ENCODE data around the gene TOMM22.

TOMM22 gene

GRCh38 chr22:38706101-38706900, 24.5 kb downstream of the TOMM22 start:
- no peak for TF ChIP-seq CTCF (IDR thresholded peaks at IDR 0.05; ENCODE audit: extremely low read depth, insufficient read depth, missing control alignments)
- in situ Hi-C loops (cut with MboI; ENCODE audit: low pct_unique_long_range_greater_than_20kb, low sequenced_read_pairs, unreplicated experiment) = no loop called here
- no peak for DNase-seq (ENCODE audit: low spot score)

GRCh38 chr22:38706901-38707195, 25.1 kb downstream of the TOMM22 start:
- no peak for DNase-seq (ENCODE audit: low spot score)
- TF ChIP-seq CTCF (IDR thresholded peaks at IDR 0.05; ENCODE audit: extremely low read depth, insufficient read depth, missing control alignments) = no peak
- in situ Hi-C loops (cut with MboI; ENCODE audit: low pct_unique_long_range_greater_than_20kb, low sequenced_read_pairs, unreplicated experiment) = no loop called here

- in situ Hi-C loops (cut with MboI; ENCODE audit: low pct_unique_long_range_greater_than_20kb, low sequenced_read_pairs, unreplicated experiment) = no loop called here
- TF ChIP-seq CTCF (IDR thresholded peaks at IDR 0.05; ENCODE audit: extremely low read depth, insufficient read depth, missing control alignments) = no peak
- no peak for DNase-seq (ENCODE audit: low spot score)
Observed at GRCh38 chr22:38707346-38707745, 25.6 kb downstream of the TOMM22 start.

GRCh38 chr22:38707984-38708383, 26.2 kb downstream of the TOMM22 start:
- in situ Hi-C loops (cut with MboI; ENCODE audit: low pct_unique_long_range_greater_than_20kb, low sequenced_read_pairs, unreplicated experiment) = no loop called here
- DNase-seq (ENCODE audit: low spot score) = no peak
- no peak for TF ChIP-seq CTCF (IDR thresholded peaks at IDR 0.05; ENCODE audit: extremely low read depth, insufficient read depth, missing control alignments)

- in situ Hi-C loops (cut with MboI; ENCODE audit: low pct_unique_long_range_greater_than_20kb, low sequenced_read_pairs, unreplicated experiment) = no loop called here
- no peak for DNase-seq (ENCODE audit: low spot score)
- no peak for TF ChIP-seq CTCF (IDR thresholded peaks at IDR 0.05; ENCODE audit: extremely low read depth, insufficient read depth, missing control alignments)
Observed at GRCh38 chr22:38709306-38709705, 27.5 kb downstream of the TOMM22 start.

GRCh38 chr22:38710351-38710750, 28.6 kb downstream of the TOMM22 start:
- no peak for DNase-seq (ENCODE audit: low spot score)
- TF ChIP-seq CTCF (IDR thresholded peaks at IDR 0.05; ENCODE audit: extremely low read depth, insufficient read depth, missing control alignments) = no peak
- in situ Hi-C loops (cut with MboI; ENCODE audit: low pct_unique_long_range_greater_than_20kb, low sequenced_read_pairs, unreplicated experiment) = no loop called here

All from GM13977 (cell line).